Suppressor macrophage treated with lipopolysaccharide for 1 hour (primary cell): Measurements from ENCODE around the gene HLCS.
"Not testable (repeated sequence)": the region's sequence is repeated elsewhere in the genome, so short reads cannot be mapped to it uniquely, and the experiment has no call there.

ENCODE experiments used
- DNase-seq, 3 donors: peaks; one replicate each; pipeline ENCODE4 v3.0.0-alpha.2; 2020 to 2022

The HLCS gene

DNA sequence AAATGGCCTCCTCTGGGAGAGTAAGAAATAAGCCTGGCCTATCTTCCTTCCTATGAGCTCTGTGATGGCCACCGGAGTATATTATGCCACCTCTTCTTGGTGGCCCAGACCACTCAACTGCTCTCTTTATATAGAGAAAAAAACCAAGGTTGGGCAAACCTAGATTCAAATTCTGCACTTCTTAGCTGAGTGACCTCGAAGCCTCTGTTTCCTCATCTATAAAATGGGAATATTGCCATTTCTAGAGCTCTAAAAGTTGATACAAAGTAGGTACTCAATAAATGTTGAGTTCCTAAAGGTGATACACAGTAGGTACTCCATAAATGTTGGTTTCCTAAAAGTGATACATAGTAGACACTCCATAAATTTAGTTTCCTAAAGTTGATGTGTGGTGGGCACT lies 120.7 kb downstream of the HLCS start:
- no peak for DNase-seq

DNA sequence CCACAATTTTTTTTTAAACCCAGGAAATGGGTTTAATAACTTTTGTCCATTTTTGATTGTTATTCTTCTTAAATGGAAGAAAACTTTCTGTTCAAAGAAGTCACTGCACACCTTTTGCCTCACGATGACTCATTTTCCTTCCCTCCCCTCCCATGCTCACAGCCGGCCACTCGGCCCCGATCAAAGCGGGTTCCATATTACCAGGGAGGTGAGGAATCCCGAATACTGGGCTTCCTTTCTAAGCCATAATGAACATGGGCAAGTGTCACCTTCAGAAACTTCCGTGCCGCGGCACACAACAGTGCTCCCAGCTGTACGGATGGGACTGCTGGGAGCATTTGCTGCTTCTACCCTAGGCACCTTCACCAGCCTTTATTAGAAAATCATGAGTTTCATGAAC lies 121.4 kb downstream of the HLCS start:
- DNase-seq, result no peak

DNA sequence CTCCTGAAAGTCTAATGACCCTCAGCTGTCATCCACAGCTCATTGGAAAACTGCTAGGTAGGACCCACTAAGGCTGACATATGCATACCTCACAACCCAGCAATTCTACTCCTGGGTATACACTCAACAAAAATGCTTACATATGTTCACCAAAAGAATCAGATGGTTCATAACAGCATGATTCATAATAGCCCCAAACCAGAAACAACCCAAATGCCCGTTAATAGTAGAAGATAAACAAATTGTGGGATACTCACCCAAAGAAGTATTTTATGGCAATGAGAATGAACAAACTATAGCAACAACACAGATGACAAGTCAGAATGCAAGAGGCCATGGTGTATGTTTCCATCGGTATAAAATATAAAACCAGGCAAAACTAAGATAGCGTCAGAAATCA lies 124.6 kb downstream of the HLCS start:
- no peak for DNase-seq

DNA sequence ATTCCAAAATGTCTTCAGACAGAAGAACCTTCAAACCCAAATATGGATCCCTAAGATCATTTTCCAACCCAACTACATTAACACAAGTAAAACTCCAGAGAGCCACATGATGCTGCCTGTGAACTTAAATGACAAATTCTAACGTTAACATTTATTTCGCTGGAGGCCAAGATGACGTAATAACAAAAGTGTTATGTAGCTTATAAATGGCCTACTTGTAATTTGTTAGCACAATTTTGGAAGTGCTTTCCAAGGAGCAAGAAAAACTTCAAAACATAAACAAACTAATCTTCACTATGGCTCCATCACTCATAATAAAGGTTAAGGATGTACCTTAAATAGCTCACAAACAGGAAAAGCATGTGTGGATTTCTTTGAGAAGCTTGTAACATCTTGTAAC lies 126.7 kb downstream of the HLCS start:
- peak in 1 of 3 donors; percentile 4 for DNase-seq

DNA sequence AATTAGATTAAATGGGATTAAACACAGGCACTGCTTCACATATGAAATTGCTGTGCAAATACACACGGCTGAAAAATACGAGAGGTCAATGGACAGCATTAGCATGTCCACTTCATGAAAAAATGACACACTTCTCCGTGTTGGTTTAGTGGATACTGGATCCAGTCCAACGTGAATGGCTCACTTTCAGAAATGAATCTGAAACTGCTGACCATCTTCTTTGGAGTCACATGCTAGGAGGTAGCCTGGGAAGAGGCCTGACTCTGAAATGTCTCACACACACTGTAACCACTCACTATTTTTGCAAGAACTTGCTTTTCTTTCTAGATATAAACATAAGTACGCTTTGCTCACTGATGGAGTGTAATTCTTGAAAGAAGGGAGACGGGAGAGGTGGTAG lies 127.3 kb downstream of the HLCS start:
- peak; percentile 49 to 71 (median 66) for DNase-seq

DNA sequence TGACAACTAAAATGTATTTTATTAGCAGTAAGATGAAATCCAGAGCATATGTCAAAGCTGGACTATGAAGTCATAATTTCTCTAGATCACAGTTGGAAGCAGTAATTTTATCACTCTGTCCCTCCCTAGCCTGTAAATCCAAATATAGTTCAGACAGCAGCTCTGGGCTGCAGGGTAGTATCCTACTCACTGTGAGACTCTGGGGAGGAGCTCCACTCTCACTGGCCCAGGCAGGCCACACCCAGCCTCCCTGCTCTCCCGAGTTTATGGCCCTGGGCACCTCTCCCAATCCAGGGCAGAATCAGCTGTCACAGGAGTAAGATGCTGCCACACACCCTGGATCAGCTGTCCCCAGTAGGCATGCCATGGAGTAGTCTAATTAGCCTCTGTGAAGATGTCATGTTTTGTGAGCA lies 131.1 kb downstream of the HLCS start:
- DNase-seq, result no peak

DNA sequence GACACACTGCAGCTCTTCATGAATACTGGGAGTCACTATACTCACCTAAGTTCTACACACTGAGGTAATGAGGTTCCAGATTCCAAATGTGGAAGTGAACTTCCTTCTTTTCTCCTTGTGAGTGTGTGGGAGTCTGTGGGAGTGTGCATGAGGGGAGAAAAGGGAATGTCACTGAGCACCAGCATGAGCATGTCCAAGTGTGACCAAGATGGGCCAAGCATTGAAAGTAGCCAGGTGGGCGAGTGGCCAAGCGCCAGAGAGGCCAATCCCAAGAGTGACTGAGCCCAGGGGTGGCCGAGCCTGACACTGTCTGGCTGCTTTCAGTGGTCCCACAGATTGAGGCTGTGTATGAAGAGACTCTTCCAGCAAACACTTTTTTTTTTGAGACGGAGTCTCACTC lies 132.3 kb downstream of the HLCS start:
- no peak for DNase-seq

DNA sequence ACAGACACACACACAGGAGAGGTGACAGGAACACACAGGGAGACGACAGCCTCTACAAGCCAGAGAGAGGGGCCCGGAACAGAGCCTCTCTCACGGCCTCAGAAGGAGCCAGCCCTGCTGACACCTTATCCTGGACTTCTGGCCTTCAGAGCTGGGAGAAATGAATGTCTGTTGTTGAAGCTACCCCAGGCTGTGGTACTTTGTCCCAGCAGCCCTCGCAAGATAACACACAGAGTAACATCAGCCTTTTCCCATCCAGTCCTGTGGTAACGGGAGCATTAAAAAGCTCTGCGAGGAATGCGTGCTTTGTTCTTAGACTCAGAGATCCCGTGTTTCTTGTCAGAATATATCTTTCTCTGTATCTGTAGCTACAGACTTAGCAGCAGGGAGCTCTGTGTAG lies 136.4 kb downstream of the HLCS start:
- DNase-seq, result no peak

DNA sequence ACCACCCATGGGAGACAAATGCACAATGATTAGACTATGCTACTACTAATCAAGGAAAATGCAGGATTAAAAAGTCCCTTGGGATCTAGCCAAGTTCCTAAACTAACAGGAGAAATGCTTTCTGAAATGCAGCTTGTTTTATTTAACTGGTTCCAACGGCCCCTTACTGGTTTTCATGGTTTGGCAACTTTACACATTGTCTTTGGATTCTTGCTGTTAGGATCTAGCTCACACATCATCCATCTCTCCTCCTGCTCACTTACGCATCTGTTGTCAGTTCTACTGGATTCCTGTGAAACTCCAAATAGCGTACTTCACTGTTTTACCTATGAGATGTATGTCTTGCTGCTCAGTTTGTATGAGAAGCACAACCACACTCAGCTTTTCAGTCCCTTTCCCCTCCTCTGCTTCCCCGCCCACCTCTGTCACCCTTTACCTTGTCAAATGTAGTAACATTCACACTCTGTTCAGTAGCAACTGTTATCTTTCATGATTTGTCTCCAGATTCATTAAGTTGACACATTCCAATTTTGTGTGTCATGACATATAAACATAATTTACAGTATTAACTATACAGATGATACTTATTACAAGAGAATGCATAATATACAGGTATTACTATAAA lies 137.5 kb downstream of the HLCS start:
- DNase-seq, result no peak

DNA sequence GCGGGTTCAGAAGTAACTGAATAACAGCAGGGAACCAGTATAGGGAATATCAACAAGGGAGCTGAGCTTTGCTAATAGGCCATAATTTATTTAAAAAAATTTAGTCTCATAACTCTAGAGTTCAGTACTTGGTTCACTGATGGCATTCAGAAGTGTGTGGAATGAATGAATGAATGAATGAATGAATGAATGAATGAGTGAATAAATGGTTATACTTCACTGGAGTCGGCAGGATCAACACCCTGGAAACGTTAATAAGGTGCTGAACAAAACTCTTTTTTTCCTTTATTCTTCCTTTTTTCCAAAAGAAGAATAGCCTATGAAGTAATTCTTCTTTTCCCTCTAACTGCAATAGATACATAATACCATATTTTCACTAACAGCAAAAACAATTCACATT lies 138.3 kb downstream of the HLCS start:
- no peak for DNase-seq

DNA sequence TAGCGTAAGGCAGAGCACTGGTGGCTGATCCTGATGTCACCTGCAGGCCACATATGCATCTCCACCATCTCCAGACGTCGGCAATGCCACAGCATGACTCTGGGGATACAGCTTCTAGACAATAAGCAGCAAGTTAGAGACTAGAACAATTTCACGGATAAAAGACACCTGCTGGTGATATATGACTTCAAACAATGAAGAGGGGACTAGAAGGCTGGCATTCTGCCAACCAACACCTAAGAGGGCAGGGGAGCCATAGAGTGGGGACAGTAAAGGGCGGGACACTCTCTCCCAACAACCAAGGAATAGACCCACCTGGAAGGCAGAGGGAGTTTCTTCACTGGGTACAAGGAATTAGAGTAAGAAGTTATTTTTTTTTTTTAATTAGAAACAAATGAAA lies 140.8 kb downstream of the HLCS start:
- DNase-seq, result no peak

DNA sequence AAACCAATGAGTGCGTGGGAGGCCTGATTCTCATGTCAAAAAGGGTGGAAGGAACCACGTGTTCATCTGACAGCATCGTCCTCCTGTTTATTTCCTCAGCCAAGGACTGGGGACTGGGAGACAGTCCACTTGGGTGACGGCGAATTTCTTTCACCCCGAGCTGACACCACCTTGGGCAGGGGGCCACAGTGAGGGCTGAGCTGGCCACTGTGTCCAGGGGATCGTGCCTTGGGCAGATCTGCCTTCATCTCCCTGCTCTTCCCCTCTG lies 145.5 kb downstream of the HLCS start:
- no peak for DNase-seq

DNA sequence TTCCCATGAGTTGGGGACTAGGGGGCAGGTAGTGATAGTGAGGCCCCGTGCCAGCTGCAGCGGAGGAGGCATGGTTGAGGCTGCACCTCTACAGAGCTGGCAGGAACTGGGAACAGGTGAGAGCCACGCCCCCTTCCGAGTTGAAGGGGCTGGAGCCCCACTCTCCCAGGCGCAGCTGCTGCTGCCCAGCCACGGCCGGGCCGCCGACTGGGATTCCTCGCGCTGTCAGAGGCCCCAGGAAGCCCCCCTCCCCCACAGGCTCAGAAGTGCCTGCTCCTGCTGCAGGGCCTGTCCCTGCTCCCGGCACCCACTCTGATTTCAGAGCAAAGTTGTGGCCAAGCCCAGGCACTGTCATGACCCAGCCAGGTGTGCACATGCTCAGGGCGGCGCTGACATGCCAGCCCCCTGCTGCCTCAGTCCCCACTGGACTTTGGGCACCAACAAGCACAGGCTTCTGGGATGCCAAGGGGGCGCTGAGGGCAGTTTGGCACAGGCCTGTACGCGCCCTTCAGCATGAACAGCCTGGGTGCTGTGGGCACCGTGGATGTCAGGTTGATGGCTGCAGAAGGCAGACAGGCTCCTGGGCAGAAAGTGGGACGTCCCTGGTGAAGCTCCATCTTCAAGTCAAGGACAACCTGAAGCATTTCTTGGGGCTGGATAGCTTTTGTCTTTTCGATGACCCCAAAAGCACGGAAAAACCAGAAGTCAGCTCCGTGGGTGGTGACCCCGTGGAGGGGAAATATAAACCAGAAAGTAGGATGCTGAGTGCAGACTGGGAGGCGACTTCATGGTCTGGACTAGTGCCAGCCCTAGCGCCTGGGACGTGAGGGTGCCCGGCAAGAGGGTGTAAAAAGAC lies 146.1 kb downstream of the HLCS start:
- DNase-seq, result peak; percentile 4 to 20 (median 9)

DNA sequence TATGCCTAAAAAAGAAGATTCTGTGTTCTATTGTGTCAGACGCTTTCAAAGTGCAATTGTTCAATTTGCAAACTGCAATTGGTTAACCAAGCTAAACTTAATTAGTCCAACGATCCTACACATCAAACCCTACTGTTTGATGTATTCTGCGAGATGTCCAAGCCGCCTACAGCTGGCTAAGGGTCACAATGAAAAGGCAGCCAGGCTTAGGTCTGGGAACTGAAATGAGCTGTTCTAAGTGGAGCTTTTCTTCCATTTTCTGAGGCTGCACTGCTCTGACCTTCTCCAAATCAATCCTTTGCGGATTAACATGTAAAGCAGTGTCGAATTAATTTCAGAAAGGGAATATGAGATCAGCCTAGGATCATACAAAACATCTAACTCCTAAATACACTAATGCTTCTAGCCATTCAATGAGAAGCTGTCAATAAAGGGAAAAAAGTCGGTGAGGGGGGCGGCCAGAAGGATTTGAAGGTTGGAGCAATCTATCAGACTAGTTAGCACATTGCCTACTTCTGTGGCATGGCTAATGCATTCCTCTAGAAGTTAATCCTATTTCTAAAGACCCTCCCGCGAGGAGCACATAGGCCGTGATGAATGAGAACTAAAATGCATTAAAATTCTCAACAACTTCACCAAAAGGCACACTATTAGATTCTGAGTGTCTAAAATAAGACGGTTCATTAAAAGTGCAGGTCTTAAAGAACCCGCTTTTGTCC lies 148.6 kb downstream of the HLCS start:
- no peak for DNase-seq

DNA sequence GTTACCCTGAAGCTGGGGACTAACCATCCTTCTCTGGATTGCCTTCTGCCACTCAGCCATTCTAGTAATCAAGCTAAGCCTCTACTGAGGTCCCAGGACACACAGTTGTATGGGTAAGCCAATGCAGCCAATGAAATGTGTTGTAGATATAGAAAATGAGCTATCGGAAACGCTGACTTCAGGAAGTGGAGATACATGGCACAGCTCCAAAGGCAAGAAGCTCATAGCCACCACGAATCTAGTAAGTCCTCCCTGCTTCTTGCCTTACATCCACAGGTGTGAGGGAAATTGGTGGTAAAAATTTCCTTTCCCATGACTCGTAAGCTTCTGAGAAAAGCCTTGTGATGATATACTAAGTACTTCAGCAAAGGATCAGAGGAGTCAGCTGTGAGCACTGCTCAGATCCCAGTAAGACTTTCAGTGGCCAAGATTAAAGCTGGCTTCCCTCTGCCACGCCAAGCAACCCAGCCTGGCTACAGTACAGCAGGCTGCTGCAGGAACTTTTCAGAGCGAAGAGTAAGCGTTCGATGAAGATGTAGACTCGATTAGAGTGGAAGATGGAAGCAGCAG lies 149.8 kb downstream of the HLCS start:
- DNase-seq, result no peak

DNA sequence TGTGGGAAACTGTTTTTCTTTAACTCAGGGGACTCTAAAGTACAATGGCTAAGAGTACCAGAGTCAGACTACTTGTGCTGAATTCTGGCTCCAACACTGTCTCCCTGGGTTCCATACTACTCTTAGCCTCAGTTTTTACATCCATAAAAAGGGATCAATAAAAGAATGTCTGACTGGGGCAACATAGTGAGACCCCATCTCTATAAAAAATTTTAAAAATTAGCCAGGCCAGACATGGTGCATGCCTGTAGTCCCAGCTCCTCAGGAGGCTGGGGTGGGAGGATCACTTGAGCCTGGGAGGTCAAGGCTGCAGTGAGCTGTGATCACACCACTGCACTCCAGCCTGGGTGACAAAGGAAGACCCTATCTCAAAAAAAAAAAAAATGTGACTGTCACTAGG lies 150.4 kb downstream of the HLCS start:
- not testable (repeated sequence) for DNase-seq

DNA sequence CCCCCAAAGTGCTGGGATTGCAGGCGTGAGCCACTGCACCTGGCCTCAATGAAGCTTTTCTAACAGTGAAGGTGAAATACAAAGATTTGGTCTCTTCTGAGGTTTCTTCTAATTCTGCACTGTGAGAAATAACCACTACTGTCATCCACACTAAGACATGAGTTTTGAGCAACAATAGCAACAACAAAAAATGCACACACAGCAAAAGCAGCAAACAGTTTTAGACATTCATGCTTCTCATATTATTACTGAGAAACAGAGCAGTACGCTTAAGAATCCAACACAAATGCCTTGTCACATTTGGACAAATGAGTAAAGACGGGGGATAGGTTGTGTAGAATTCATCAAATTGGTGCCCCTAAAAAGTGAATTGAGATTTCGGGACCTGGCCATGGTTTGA lies 151.2 kb downstream of the HLCS start:
- DNase-seq, result no peak

DNA sequence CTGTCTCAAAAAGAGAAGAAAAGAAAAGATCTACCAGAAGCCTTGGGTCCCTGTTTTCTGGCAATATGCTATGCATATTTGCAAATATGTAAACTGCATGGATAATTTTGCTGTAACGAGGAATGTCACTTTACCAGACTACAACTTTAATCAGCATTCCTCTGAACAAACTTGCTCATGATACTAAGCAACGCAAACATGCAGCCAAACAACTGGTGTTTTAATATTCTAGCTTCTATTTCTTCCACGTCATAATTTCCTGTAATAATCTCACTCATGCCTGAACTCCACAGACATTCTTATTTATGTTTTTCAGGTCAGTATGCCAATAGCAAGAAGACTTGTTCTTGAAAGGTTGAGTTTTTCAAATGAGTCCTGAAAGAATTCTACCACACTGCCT lies 153.4 kb downstream of the HLCS start:
- no peak for DNase-seq

DNA sequence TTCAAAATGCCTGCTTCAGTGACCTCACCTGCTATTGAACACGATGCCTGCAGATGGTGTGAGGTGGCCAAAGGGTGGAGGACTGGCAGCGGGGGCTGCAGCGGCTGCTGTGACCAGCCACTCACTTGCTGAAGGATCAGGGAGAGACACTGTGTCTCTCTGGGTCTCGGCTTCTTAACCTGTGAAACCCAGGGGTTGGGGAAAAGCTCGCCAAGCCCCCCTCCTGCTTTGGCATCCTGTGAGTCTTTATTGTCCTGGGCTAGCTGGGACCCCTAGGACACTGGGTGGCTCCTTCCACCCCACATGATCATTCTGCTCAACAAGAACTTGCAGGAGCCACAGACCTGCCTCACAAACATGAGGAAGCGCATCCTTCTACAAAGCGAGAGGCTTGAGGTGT lies 154.7 kb downstream of the HLCS start:
- no peak for DNase-seq

DNA sequence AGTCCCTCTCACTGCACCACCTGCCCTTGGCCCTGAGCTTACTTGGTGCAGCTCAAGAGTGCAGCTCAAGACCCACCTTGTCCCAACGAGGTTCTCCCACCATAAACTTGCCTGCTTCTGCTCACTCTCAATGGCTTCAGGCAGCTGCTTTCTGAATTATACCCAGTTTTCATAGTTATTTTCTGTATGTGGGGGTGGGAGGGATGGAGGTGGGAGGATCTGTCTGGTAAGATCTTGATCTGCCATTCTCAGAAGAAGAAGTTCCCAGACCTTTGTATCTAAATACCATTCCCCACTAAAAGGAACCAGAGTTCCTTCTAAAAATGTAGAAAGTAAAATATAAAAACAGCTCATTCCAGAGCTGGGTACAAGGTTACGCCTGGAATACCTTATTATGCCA lies 156.0 kb downstream of the HLCS start:
- DNase-seq, result no peak

DNA sequence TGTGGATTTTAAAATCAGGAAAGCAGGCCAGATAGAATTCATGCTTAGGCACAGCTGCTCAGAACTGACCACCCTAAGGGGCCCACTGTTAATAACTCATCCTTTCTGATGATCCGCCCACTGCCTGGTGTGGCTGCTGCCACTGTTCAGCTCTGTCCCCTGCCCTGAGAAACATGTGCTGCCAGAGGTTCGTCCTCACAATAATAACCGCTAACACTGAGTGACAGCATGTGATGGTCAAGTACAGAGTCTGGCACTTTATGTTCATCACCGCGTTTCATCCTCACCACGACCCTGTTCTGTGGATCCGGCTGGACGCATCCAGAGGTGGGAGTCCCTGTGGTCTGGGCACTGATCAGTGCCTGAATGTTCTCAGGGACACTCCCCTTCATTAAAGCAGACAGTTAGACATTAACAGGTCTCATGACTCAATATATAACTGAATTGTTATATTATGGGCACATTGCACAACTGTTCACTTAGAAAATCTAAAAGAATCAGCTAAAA lies 159.0 kb downstream of the HLCS start:
- DNase-seq, result no peak

DNA sequence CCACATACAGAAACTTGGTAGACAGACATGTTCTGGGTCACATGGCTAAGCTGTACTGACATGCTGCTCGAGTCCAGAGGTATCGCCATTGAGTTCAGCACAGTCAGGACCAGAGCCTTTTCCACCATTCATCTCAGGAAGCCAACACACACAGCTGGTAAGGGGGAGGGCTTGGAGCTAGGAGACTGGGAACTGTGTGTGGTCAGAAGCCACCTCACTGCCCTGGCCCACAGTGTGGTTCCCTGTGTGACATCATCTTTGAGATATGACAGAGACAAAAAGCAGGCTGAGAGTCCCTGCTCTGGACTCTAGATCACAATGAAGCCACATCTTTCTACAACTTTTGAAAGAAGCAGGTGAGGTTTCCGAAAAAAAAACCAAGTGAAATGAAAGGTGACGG lies 160.4 kb downstream of the HLCS start:
- peak in 1 of 3 donors; percentile 10 for DNase-seq

DNA sequence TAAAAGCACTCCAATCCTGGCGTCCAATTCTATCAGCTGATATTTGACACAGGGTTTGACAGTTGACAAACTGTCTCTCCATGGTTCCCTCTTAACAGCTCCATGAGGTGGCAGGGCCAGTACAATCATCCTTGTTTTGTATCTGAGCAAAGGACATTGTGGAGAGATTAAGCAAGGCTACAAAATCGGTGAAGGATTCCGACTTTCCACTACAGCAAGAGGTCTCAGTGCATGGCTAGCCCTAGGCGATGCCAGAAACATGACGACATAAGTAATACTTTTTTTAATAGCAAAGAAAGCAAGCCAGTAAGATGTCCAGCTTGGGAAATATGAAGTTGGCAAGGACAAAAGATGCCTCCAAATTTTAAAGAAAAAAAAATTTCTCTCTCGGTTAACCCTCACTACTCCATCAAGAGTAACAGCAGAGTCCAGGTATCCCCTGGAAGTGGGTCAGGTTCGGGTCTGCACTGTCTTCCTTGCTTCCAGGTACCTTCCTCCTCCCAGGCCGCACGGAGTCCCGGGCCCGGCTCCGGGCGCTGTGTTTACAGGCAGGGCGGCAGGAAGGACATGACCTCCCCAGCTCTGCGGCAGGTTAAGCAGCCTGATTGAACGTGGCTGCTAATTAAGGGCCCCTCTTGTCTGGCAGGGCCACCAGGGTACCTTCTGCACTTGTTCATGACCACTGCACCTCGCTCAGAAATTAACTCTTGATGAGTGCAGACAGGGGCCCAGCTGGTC lies 161.4 kb downstream of the HLCS start:
- DNase-seq, result no peak
